Inflammatory macrophage (primary cell): ENCODE data around the gene SCGB1D2.

Experiments
- DNase-seq, 2 donors: peaks; one replicate each; pipeline ENCODE4 v3.0.0-alpha.2; 2020 to 2022

The SCGB1D2 gene

GRCh38 chr11:62260261-62260953 is 18.4 kb downstream of the SCGB1D2 start:
- DNase-seq: no peak

GRCh38 chr11:62264004-62264403 is 22.0 kb downstream of the SCGB1D2 start:
- DNase-seq: no peak

- DNase-seq: no peak
Observed at GRCh38 chr11:62266558-62266957, 24.5 kb downstream of the SCGB1D2 start.

- no peak for DNase-seq
Observed at GRCh38 chr11:62267050-62267449, 25.0 kb downstream of the SCGB1D2 start.

GRCh38 chr11:62267576-62267975 is 25.5 kb downstream of the SCGB1D2 start:
- no peak for DNase-seq

GRCh38 chr11:62269654-62270278 is 27.7 kb downstream of the SCGB1D2 start, which contains the start of gene SCGB2A2:
SCGB2A2 (plus strand) TSS chr11:62270158; CDS start chr11:62270217, 59 bp downstream.
- no peak for DNase-seq

GRCh38 chr11:62273284-62273683 is 31.2 kb downstream of the SCGB1D2 start:
- no peak for DNase-seq

GRCh38 chr11:62273789-62274275 is 31.8 kb downstream of the SCGB1D2 start:
- no peak for DNase-seq

GRCh38 chr11:62280452-62280851 is 38.4 kb downstream of the SCGB1D2 start:
- DNase-seq: no peak
